HG03439 (cell line): ENCODE measurements around the gene TRIM26.
"Not testable (repeated sequence)": the region's sequence is repeated elsewhere in the genome, so short reads cannot be mapped to it uniquely, and the experiment has no call there.

Source experiments
- ATAC-seq: cut with Tn5 transposase; IDR thresholded peaks from one replicate; pipeline ENCODE4 v1.9.1; 2021; ENCODE audit warnings: mild to moderate bottlenecking, moderate library complexity; ENCODE audit not compliant: unreplicated experiment

The TRIM26 gene

GRCh38 chr6:30154709-30155519, 58.3 kb downstream of the TRIM26 start:
- ATAC-seq: no peak

GRCh38 chr6:30154061-30154460, 59.1 kb downstream of the TRIM26 start:
- ATAC-seq: no peak

- ATAC-seq: no peak
Measured at GRCh38 chr6:30152910-30153610, 60.1 kb downstream of the TRIM26 start.

- no peak for ATAC-seq
Measured at GRCh38 chr6:30152016-30152673, 61.1 kb downstream of the TRIM26 start.

- ATAC-seq: no peak
Measured at GRCh38 chr6:30151580-30151979, 61.6 kb downstream of the TRIM26 start.

GRCh38 chr6:30150671-30151395, 62.4 kb downstream of the TRIM26 start:
- ATAC-seq: no peak

GRCh38 chr6:30149858-30150550, 63.2 kb downstream of the TRIM26 start:
- no peak for ATAC-seq

- ATAC-seq: no peak
Measured at GRCh38 chr6:30149234-30149633, 64.0 kb downstream of the TRIM26 start.

- ATAC-seq: no peak
Measured at GRCh38 chr6:30147096-30147495, 66.1 kb downstream of the TRIM26 start.

GRCh38 chr6:30145818-30146217, 67.4 kb downstream of the TRIM26 start:
- no peak for ATAC-seq

GRCh38 chr6:30144811-30145210, 68.4 kb downstream of the TRIM26 start:
- no peak for ATAC-seq

GRCh38 chr6:30143780-30144179, 69.4 kb downstream of the TRIM26 start:
- no peak for ATAC-seq

GRCh38 chr6:30142665-30143064, 70.5 kb downstream of the TRIM26 start:
- ATAC-seq: no peak

GRCh38 chr6:30140240-30140639, 73.0 kb downstream of the TRIM26 start:
- not testable (repeated sequence) for ATAC-seq

GRCh38 chr6:30136570-30137286, 76.5 kb downstream of the TRIM26 start:
- no peak for ATAC-seq

- ATAC-seq: no peak
Measured at GRCh38 chr6:30135757-30136156, 77.4 kb downstream of the TRIM26 start, which contains the start of gene TRIM40. TSS of gene TRIM40 (plus strand) at chr6:30136140. CDS start at chr6:30137037, 897 bp downstream.

GRCh38 chr6:30135147-30135546, 78.1 kb downstream of the TRIM26 start:
- ATAC-seq: no peak
